ENCODE data around the gene AZI2. TPM values are rescaled to one million over a fixed set of nuclear protein-coding genes. Genes with fewer than 3 reads are reported as not detected.

AZI2 gene
- total and polyA plus RNA-seq, 2 experiments from 2014 or later: 24.5 to 28.6 TPM

GRCh38 chr3:28299705-28300104, 48.9 kb downstream of the AZI2 start:
- H3K27ac ChIP-seq (ENCODE audit: low read depth): no peak overlapping the region
- no peaks in the 10 kb centered on the region for H3K9me2 ChIP-seq (ENCODE audit: insufficient read depth)
- peaks cover 11% of the 10 kb centered on the region; the same call in 2 of the 3 replicates for H3K4me1 Mint-ChIP-seq
- H3K36me3 ChIP-seq (ENCODE audit: insufficient read depth): no peaks in the 10 kb centered on the region
- H3K27me3 ChIP-seq (ENCODE audit: insufficient read depth): no peaks in the 10 kb centered on the region
- H3K4me2 ChIP-seq: no peak overlapping the region
- H3K27me3 Mint-ChIP-seq (ENCODE audit: insufficient read depth, low read depth, poor library complexity): no peaks in the 10 kb centered on the region
- H3K36me3 Mint-ChIP-seq (ENCODE audit: low read depth): no peaks in the 10 kb centered on the region
- H4K20me1 ChIP-seq (replicated peaks; ENCODE audit: insufficient read depth): no peaks in the 10 kb centered on the region
- H3K4me3 Mint-ChIP-seq: no peak overlapping the region
- no peak overlapping the region for H2AFZ ChIP-seq
- H3K27ac Mint-ChIP-seq: no peak overlapping the region
- H3K9me3 Mint-ChIP-seq: no peaks in the 10 kb centered on the region
- ATAC-seq (no peak), DNase-seq (ENCODE audit: low spot score) (no peak)
- H3K4me1 ChIP-seq (ENCODE audit: insufficient read depth): no peaks in the 10 kb centered on the region
- H3K79me2 ChIP-seq (replicated peaks; ENCODE audit: insufficient read depth): no peaks in the 10 kb centered on the region
- TF ChIP-seq ZNF331 (CRISPR knock-in tag; IDR thresholded peaks at IDR 0.05; ENCODE audit: low read depth): no peak
- TF ChIP-seq ZNF462 (CRISPR knock-in tag; IDR thresholded peaks at IDR 0.05): no peak
- no peak for TF ChIP-seq JUNB (IDR thresholded peaks at IDR 0.05; ENCODE audit: unreplicated experiment)
- no peak for TF ChIP-seq CTCF (conservative IDR thresholded peaks at IDR 0.05; ENCODE audit: low read depth in 2 of 2)
- TF ChIP-seq, protein P1, sequence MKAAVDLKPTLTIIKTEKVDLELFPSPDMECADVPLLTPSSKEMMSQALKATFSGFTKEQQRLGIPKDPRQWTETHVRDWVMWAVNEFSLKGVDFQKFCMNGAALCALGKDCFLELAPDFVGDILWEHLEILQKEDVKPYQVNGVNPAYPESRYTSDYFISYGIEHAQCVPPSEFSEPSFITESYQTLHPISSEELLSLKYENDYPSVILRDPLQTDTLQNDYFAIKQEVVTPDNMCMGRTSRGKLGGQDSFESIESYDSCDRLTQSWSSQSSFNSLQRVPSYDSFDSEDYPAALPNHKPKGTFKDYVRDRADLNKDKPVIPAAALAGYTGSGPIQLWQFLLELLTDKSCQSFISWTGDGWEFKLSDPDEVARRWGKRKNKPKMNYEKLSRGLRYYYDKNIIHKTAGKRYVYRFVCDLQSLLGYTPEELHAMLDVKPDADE (IDR thresholded peaks at IDR 0.05): no peak
- no peak for TF ChIP-seq REST (IDR thresholded peaks at IDR 0.05; ENCODE audit: unreplicated experiment)
- no peak for TF ChIP-seq STAT1 (IDR thresholded peaks at IDR 0.05; ENCODE audit: unreplicated experiment)
- TF ChIP-seq ZNF114 (CRISPR knock-in tag; IDR thresholded peaks at IDR 0.05): no peak
- TF ChIP-seq POLR2AphosphoS5 (IDR thresholded peaks at IDR 0.05; ENCODE audit: low read depth): no peak
- no peak overlapping the region for H3K4me3 ChIP-seq
- no peaks in the 10 kb centered on the region for H3F3A ChIP-seq (replicated peaks; ENCODE audit: low read depth)

All from GM23338 (cell line).